Endothelial cell of hepatic sinusoid (primary cell): ENCODE results near the gene COMT.

Source experiments
- in situ Hi-C: cut with HindIII; loops from 2 replicates; pipeline ENCODE4 v1.10.0; 2017; ENCODE audit warnings: low sequenced_read_pairs

Gene COMT

GRCh38 chr22:19955241-19956128, 13.9 kb downstream of the COMT start:
- in situ Hi-C loops, result no loop called here

- in situ Hi-C loops, result no loop called here
Observed at GRCh38 chr22:19957445-19957844, 15.9 kb downstream of the COMT start.

- in situ Hi-C loops, result no loop called here
Observed at GRCh38 chr22:19958083-19959042, 16.8 kb downstream of the COMT start.

- in situ Hi-C loops, result no loop called here
Observed at GRCh38 chr22:19959043-19959586, 17.5 kb downstream of the COMT start.

GRCh38 chr22:19959587-19960490, 18.3 kb downstream of the COMT start:
- in situ Hi-C loops, result no loop called here

- in situ Hi-C loops, result no loop called here
Observed at GRCh38 chr22:19960491-19961200, 19.1 kb downstream of the COMT start.

GRCh38 chr22:19961201-19961580, 19.6 kb downstream of the COMT start:
- in situ Hi-C loops, result no loop called here

- in situ Hi-C loops, result no loop called here
Observed at GRCh38 chr22:19961868-19962245, 20.3 kb downstream of the COMT start.

GRCh38 chr22:19962246-19962908, 20.8 kb downstream of the COMT start:
- in situ Hi-C loops, result no loop called here

GRCh38 chr22:19962909-19963806, 21.6 kb downstream of the COMT start:
- in situ Hi-C loops, result no loop called here

- in situ Hi-C loops, result no loop called here
Observed at GRCh38 chr22:19963863-19964642, 22.5 kb downstream of the COMT start.

- in situ Hi-C loops, result no loop called here
Observed at GRCh38 chr22:19964701-19965386, 23.3 kb downstream of the COMT start.

GRCh38 chr22:19965771-19966709, 24.5 kb downstream of the COMT start:
- in situ Hi-C loops, result no loop called here

GRCh38 chr22:19966908-19967750, 25.6 kb downstream of the COMT start:
- in situ Hi-C loops, result no loop called here
